ENCODE measurements around the gene PLCL2.
A peak's percentile ranks its signal among the peaks of the same experiment; 100 is the strongest.

Gene PLCL2

DNA sequence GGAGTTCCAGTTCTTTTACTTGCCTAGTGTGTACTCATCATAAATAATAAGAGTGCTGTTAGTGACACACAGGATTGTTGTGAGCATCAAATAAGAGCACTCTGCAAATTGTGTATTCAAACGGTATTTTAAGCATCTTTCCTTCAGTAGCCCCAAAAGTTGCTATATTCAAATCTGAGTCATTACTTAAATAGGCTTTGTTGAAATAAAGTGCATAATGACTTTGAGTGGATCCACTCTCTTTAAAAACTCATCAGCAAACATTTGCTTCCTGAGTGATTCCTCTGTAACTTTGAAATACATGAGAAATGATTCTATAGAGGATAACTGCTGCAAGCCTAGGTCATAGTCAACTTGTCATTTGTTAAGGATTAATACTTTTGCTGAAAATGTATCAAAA lies 29.3 kb upstream of the PLCL2 start:
- intact Hi-C loops (cut with DNase I; ENCODE audit: low total_unique reads) = no loop called here
- no peak for TF ChIP-seq CTCF (IDR thresholded peaks at IDR 0.05)
- H3K4me1 ChIP-seq = no peaks in the 10 kb centered on the region
- H3K27ac ChIP-seq = no peak overlapping the region
- H3K9me3 ChIP-seq = no peaks in the 10 kb centered on the region
- H3K4me3 ChIP-seq = no peak overlapping the region
- DNase-seq = no peak
- no peaks in the 10 kb centered on the region for H3K27me3 ChIP-seq
- H3K36me3 ChIP-seq = no peaks in the 10 kb centered on the region

- no peaks in the 10 kb centered on the region for H3K27me3 ChIP-seq
- TF ChIP-seq CTCF (IDR thresholded peaks at IDR 0.05) = no peak
- no peaks in the 10 kb centered on the region for H3K36me3 ChIP-seq
- peaks cover 0 to 9% (median 5%) of the 10 kb centered on the region in 4 donors for H3K4me1 ChIP-seq
- H3K4me3 ChIP-seq = no peak overlapping the region
- DNase-seq = no peak
- intact Hi-C loops (cut with DNase I; ENCODE audit: low total_unique reads) = loop anchor here (5.0 kb wide), 1 partner anchor 558 kb away; no protein-coding TSS in a partner anchor
- H3K27ac ChIP-seq = no peak overlapping the region
- H3K9me3 ChIP-seq = no peaks in the 10 kb centered on the region
Measured at GRCh38 chr3:16860234-16860633, 24.5 kb upstream of the PLCL2 start.

DNA sequence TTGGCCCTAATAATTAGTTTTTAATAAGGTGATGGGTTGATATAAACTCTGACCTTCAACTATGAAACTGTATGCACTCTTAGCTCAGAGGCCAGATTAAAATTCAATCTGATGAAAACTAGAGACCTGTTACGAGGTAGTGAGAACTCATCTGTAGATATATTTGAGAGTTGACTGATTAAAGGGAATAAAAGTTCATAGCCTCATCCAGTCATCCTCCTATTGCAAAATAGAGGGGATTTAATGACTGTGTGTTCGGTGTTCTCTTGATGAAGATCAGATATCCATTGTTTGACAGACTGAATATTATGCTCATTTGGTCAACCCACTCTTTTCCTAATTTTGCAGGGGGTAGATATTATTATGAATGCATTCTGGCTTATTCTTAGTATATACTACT lies 23.3 kb upstream of the PLCL2 start:
- intact Hi-C loops (cut with DNase I; ENCODE audit: low total_unique reads) = loop anchor here (5.0 kb wide), 1 partner anchor 559 kb away; no protein-coding TSS in a partner anchor
- no peaks in the 10 kb centered on the region for H3K9me3 ChIP-seq
- no peak for DNase-seq
- no peak overlapping the region for H3K27ac ChIP-seq
- no peaks in the 10 kb centered on the region for H3K27me3 ChIP-seq
- no peak for TF ChIP-seq CTCF (IDR thresholded peaks at IDR 0.05)
- H3K36me3 ChIP-seq = no peaks in the 10 kb centered on the region
- peaks cover 0 to 21% (median 9%) of the 10 kb centered on the region in 4 donors for H3K4me1 ChIP-seq
- no peak overlapping the region for H3K4me3 ChIP-seq

GRCh38 chr3:16864610-16865313 lies 20.0 kb upstream of the PLCL2 start:
- peaks cover 0 to 26% (median 9%) of the 10 kb centered on the region in 4 donors for H3K4me1 ChIP-seq
- DNase-seq = no peak
- intact Hi-C loops (cut with DNase I; ENCODE audit: low total_unique reads) = loop anchor here (5.0 kb wide), 1 partner anchor 562 kb away; no protein-coding TSS in a partner anchor
- no peak for TF ChIP-seq CTCF (IDR thresholded peaks at IDR 0.05)
- H3K27ac ChIP-seq = peak overlapping the region in 1 of 2 donors; percentile 3
- no peaks in the 10 kb centered on the region for H3K9me3 ChIP-seq
- no peak overlapping the region for H3K4me3 ChIP-seq
- H3K36me3 ChIP-seq = no peaks in the 10 kb centered on the region
- no peaks in the 10 kb centered on the region for H3K27me3 ChIP-seq

- Histone ChIP-seq H3K27me3 (no peaks in the 10 kb centered on the region), H3K36me3 (no peaks in the 10 kb centered on the region), H3K4me3 (no peak overlapping the region), H3K4me1 (peaks cover 0 to 26% (median 9%) of the 10 kb centered on the region in 4 donors), H3K9me3 (no peaks in the 10 kb centered on the region), H3K27ac (peak overlapping the region in 1 of 2 donors; percentile 3)
- TF ChIP-seq CTCF (IDR thresholded peaks at IDR 0.05) = no peak
- intact Hi-C loops (cut with DNase I; ENCODE audit: low total_unique reads) = no loop called here
- DNase-seq = no peak
Measured at GRCh38 chr3:16865335-16865734, 19.4 kb upstream of the PLCL2 start.

Data from tibial artery (tissue), 4 donors.